ENCODE data around the gene TSEN34.
"Not testable (repeated sequence)": the region's sequence is repeated elsewhere in the genome, so short reads cannot be mapped to it uniquely, and the experiment has no call there.

Gene TSEN34

DNA sequence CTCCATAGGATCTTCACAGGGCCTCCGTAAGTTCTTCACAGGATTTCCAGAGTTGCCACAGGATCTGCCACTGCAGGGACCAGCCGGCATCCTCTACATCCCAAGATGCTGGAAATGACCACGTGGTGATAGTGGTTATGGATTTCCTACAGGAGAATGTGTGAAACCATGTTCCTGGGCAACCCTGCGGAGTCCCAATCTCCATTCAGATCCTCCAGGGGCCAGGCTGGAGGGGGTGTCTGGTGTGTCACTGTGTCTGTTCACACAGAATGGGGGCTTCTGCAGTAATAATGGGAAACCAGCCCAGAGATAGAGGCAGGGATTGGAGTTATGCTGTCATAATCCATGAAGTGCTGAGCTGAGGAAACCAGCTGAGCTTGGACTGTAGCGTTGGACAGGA, 42.8 kb downstream of the TSEN34 start:
- H3K36me3 ChIP-seq (ENCODE audit: control insufficient read depth in 2 of 2, insufficient read depth in 1 of 2, low read length in 2 of 2): no peaks in the 10 kb centered on the region
- no peak for TF ChIP-seq ZNF529 (tag by site-specific recombination; IDR thresholded peaks at IDR 0.05; ENCODE audit: insufficient replicate concordance)
- TF ChIP-seq INSM2 (tag by site-specific recombination; IDR thresholded peaks at IDR 0.05): no peak
- H3K9me3 ChIP-seq (ENCODE audit: control insufficient read depth, insufficient read depth, low read depth, low read length): no peaks in the 10 kb centered on the region; the same call in 1 of the 2 replicates
- CTCF ChIA-PET: interaction anchor here (1.3 to 2.2 kb wide), 2 partner anchors 32 to 157 kb away, joined by 6 to 9 read pairs; no protein-coding TSS in a partner anchor
- peaks cover 2% of the 10 kb centered on the region; the same call in 1 of the 2 replicates for H3K4me1 ChIP-seq (ENCODE audit: control insufficient read depth, insufficient read depth, low read length)
- POLR2A ChIA-PET: no interaction called here
- no peak overlapping the region for H3K27ac ChIP-seq (ENCODE audit: extremely low read depth, low read depth, low read length)
- no peak overlapping the region for H3K4me3 ChIP-seq (ENCODE audit: low read depth, low read length)

DNA sequence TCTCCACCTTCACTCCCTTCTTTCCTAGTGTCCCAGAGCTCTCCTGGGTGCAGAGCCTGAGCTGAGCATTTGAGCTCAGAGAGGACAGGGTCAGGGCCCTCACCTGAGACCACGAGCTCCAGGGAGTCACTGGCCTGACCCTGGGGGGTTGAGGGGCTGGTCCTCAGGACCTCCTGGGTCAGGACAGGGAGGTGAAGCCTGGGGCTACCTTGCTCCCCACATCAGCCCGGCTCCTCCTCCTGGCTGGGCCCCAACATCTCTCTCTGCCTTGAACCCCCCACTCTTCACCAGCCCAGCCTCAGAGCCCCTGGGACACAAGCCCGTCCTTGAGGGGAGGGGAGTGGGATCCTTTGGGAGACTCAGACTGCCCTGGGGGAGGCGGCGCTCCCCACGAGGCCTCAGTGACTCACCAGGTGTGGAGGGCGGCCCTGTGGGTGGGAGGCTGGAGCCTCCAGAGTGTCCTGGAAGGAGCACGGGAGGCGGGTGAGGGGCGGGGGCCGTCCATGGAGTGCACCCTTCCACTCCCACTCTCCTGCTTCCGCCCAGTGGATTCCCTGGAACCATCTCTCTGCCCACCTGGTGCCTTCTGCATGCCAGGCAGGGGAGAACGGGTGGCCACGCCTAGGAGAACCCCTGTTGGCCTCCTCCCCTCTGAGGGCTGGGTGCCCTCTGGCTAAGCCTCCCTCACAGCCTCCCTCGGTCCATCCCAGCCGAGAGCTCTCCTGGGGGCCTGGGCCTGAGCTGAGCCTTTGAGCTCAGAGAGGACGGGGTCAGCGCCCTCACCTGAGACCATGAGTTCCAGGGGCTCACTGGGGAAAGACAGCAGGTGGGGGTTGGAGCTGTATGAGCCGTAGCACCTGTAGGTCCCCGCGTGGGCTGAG, 48.6 kb downstream of the TSEN34 start:
- CTCF ChIA-PET: interaction anchor here (1.1 kb wide), 1 partner anchor 26 kb away, joined by 3 read pairs; no protein-coding TSS in a partner anchor
- H3K4me1 ChIP-seq (ENCODE audit: control insufficient read depth, insufficient read depth, low read length); H3K27ac ChIP-seq (ENCODE audit: extremely low read depth, low read depth, low read length); H3K4me3 ChIP-seq (ENCODE audit: low read depth, low read length); POLR2A ChIA-PET; H3K36me3 ChIP-seq (ENCODE audit: control insufficient read depth in 2 of 2, insufficient read depth in 1 of 2, low read length in 2 of 2); H3K9me3 ChIP-seq (ENCODE audit: control insufficient read depth, insufficient read depth, low read depth, low read length): not testable (repeated sequence)
- peak; percentile 76 for TF ChIP-seq GLIS1 (tag by site-specific recombination; IDR thresholded peaks at IDR 0.05)

DNA sequence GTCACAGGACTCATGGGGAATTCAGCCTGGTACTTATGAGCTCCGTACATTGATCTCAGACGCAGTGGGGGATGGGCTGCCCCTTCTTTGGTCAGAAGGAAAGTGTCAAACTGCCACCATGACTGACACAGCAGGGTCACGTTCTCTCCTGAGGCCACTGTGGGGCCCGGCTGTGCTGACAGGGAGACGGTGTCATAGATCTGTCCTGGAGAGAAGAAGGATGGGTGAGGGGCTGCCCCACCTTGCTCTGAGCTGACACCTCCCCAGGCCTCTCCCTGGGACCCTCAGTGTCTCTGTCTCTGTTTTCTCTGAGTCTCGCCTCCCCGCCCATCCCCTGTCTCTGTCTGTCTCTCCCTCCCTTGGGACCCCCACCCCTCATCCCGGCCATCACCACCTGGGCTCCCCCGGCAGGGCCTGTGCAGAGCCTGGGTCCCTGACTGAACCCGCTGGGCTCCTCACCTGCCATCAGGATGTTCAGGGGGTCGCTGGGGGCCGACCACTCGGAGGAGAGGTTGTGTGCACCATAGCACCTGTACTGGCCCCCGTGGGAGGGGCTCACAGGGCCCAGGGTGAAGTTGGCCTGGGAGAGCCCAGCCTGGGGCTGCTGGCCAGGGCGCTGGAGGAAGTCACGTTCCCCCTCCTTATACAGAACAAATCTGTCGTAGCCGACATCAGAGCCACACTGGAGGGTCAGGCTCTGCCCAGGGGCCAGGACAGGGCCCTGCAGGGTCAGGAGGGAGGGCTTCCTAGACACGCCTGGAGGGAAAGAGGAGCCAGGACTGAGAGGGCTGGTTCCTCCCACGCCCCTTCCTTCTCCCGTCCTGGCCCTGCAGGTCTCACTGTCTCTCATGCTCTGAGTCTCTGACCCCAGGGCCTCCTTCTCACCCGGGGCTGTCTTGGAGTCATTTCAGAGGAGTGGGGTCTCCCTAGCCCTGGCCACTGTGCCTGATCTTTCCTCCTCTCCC, 49.5 kb downstream of the TSEN34 start:
- CTCF ChIA-PET: interaction anchor here (1.1 kb wide), 1 partner anchor 25 kb away, joined by 3 read pairs; no protein-coding TSS in a partner anchor
- H3K27ac ChIP-seq (ENCODE audit: extremely low read depth, low read depth, low read length); H3K36me3 ChIP-seq (ENCODE audit: control insufficient read depth in 2 of 2, insufficient read depth in 1 of 2, low read length in 2 of 2); H3K4me1 ChIP-seq (ENCODE audit: control insufficient read depth, insufficient read depth, low read length); H3K4me3 ChIP-seq (ENCODE audit: low read depth, low read length); H3K9me3 ChIP-seq (ENCODE audit: control insufficient read depth, insufficient read depth, low read depth, low read length); POLR2A ChIA-PET: not testable (repeated sequence)
- 0 out of 2 replicates have a peak, but pooled peaks have one; percentile 13 for TF ChIP-seq GLIS1 (tag by site-specific recombination; IDR thresholded peaks at IDR 0.05)

DNA sequence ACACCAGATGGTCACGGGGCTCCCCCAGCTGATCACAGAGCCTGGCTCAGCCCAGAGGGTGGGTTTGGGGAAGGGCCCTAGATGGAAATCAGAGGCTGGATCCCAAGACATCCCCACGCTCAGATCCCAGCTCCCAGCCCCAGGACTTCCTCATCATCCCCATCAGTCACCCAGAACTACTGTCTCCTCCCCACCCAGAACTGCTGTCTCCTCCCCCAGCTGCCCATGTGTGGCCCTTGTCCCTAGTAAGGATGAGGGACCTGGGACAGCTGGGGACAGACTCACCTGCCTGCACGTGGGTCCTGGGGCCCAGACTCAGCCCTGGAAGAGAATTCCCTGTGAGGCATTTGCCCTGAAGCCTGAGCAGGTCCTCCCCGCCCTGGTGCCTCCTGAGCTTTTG, 51.1 kb downstream of the TSEN34 start:
- H3K36me3 ChIP-seq (ENCODE audit: control insufficient read depth in 2 of 2, insufficient read depth in 1 of 2, low read length in 2 of 2); POLR2A ChIA-PET; H3K4me1 ChIP-seq (ENCODE audit: control insufficient read depth, insufficient read depth, low read length); H3K4me3 ChIP-seq (ENCODE audit: low read depth, low read length); H3K9me3 ChIP-seq (ENCODE audit: control insufficient read depth, insufficient read depth, low read depth, low read length); H3K27ac ChIP-seq (ENCODE audit: extremely low read depth, low read depth, low read length): not testable (repeated sequence)
- CTCF ChIA-PET: interaction anchor here (1.2 kb wide), 1 partner anchor 24 kb away, joined by 3 read pairs; no protein-coding TSS in a partner anchor

- CTCF ChIA-PET: interaction anchor here (1.2 kb wide), 1 partner anchor 23 kb away, joined by 3 read pairs; no protein-coding TSS in a partner anchor
- POLR2A ChIA-PET; H3K36me3 ChIP-seq (ENCODE audit: control insufficient read depth in 2 of 2, insufficient read depth in 1 of 2, low read length in 2 of 2); H3K4me3 ChIP-seq (ENCODE audit: low read depth, low read length); H3K4me1 ChIP-seq (ENCODE audit: control insufficient read depth, insufficient read depth, low read length); H3K27ac ChIP-seq (ENCODE audit: extremely low read depth, low read depth, low read length); H3K9me3 ChIP-seq (ENCODE audit: control insufficient read depth, insufficient read depth, low read depth, low read length): not testable (repeated sequence)
Measured at GRCh38 chr19:54242646-54243045, 51.5 kb downstream of the TSEN34 start, which contains the start of gene LILRA6. LILRA6 (minus strand) TSS chr19:54242790.

GRCh38 chr19:54243809-54244208, 52.7 kb downstream of the TSEN34 start:
- H3K4me3 ChIP-seq (ENCODE audit: low read depth, low read length); H3K36me3 ChIP-seq (ENCODE audit: control insufficient read depth in 2 of 2, insufficient read depth in 1 of 2, low read length in 2 of 2); POLR2A ChIA-PET; H3K4me1 ChIP-seq (ENCODE audit: control insufficient read depth, insufficient read depth, low read length); H3K9me3 ChIP-seq (ENCODE audit: control insufficient read depth, insufficient read depth, low read depth, low read length); H3K27ac ChIP-seq (ENCODE audit: extremely low read depth, low read depth, low read length): not testable (repeated sequence)
- CTCF ChIA-PET: interaction anchor here (0.6 kb wide), 1 partner anchor 81 kb away, joined by 4 read pairs; no protein-coding TSS in a partner anchor

Measured in HEK293 (cell line).